Measurements from ENCODE around the gene MORN5.

The MORN5 gene

GRCh38 chr9:122239722-122240121, 80.0 kb downstream of the MORN5 start:
- DNase-seq: no peak

GRCh38 chr9:122244349-122244748, 84.6 kb downstream of the MORN5 start:
- no peak for DNase-seq

- no peak for DNase-seq
Observed at GRCh38 chr9:122246666-122247065, 87.0 kb downstream of the MORN5 start.

GRCh38 chr9:122248448-122248865, 88.7 kb downstream of the MORN5 start:
- DNase-seq: no peak

Data from NCI-H1436 (cell line).